Stimulated activated CD8-positive, alpha-beta memory T cell treated with anti-CD3 and anti-CD28 coated beads, Interleukin-7, amount 100 ng/mL, for 24 hours (primary cell): Measurements from ENCODE around the gene MAGI2.

Experiments used
- DNase-seq: peaks from one replicate; pipeline ENCODE4 v3.0.0-alpha.2; 2020; ENCODE audit warnings: low read depth

Gene MAGI2

DNA sequence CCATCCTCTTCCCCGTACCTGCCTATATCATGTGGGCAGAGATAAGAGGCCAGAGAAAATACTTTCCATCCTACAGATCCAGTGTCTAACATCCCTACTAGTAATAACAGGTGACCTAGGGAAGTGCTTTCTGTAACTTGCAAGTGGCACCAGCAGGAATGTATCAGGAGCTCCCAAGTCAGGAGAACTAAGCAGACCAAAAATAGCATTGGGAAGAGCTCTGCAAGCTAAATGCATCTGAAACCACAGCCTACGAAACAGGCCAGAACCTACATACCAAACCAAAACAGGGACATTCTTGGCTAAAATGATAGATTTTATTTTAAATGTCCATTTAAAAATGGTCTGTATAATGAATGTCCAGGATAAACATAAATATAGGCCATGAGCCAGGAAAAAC is 974.1 kb downstream of the MAGI2 start:
- no peak for DNase-seq

DNA sequence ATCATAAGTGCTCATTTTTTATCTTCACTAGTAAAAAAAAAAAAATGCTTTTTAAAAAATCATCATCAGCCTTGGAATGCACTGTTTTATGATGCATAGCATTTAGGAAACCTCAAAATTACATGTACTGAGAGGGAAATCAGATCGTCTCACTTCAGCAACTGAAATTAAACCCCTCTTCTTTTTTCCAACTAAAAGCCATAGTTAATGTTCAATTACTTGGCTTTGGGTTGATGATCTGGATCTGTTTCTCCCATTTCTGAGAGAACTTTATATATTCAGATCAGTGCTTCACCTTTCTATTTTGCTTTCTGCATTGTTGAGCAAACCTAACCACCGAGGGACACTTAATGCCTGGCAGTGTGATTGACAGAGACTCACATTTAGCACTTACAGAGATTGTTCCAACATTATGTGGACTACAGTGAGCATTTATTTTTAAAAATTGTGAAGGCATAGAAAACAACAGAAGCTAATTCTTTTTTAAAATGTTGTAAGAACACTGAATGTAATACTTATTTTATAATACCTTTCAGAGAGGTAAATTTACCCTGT is 976.5 kb downstream of the MAGI2 start:
- DNase-seq: no peak

DNA sequence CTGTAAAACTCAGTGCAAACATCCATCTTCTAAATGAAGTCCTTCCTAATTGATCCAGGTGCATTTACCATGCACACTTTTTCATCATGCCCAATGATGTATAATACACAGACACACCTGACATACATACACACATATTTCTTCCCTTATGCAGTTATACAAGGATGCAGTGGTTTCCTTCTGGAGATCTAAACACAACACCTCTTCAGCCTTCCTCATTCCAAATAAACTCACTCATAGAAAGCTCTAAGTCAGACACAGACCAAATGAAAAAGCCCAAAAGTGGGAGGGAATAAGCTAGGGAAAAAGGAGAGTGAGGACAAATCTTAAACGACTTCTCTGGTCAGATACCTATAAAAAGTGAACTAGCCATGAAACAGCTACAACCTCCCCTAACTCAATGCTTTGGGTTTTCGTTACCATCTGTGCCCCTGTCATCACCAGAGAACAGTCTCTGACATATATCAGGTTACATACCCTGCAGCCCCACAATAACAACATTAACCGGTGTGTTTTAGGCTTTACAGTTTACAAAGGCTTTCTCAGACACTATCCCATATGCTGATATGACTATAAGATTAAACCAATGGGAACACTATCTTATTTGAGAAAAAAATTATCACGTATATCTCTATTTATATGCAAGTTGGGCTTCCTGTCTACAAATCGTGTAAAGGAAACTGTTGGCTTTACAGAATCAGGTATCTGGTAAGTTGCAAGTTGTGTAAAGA is 979.7 kb downstream of the MAGI2 start:
- no peak for DNase-seq

DNA sequence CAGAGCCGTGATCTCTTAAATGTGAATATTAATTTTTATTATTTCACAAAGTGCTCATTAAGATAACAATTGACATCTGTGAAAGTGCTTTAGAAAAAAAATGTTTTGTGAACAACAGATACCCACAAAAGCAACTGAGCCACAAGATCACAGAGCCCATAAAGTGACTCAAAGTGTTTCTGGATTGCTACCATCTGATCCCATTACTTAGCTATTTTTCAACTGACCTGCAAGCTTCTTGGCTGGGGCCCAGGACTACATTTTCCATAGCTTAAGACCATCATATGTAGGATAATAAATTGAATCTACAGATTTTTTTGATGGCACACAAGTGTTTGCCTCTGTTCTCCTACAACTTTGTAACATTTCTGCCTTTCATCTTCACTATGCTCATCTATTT is 980.4 kb downstream of the MAGI2 start:
- no peak for DNase-seq

DNA sequence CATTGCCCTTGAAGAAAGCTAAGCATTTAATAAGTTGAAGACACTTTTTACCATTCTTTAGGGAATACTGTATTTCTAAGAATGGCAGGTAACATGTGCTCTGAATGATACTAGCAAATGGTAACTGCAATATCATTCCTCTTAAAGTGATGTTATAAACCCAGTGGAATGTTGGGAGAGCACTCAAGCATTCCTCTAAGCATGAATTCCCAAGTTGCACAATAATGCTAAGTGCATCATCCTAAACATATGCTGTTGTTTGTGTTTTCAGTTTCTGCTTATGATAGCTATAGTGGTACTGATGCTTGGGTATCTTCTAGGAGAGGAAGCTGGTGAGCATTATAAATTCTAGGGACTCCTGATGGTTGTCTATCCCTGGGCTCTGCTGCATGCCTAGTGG is 980.9 kb downstream of the MAGI2 start:
- no peak for DNase-seq

DNA sequence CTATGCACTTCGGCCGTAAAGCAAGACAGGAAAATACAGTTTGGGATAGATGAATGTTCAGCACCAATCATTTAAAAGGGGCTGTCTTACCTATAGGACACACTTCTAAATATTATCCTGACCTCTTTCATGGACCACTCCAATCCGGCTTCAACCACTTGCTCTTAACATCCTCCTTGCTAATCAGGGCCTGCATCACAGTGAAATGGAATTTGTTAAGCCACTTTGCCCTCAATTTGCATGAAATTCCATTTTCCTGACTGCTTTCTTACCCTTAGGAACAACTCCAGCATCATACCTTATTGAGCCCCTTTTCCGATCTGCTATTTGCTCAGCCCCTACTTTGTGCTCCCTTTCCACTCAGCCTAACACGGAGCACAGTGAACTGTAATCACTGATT is 987.6 kb downstream of the MAGI2 start:
- DNase-seq: no peak

DNA sequence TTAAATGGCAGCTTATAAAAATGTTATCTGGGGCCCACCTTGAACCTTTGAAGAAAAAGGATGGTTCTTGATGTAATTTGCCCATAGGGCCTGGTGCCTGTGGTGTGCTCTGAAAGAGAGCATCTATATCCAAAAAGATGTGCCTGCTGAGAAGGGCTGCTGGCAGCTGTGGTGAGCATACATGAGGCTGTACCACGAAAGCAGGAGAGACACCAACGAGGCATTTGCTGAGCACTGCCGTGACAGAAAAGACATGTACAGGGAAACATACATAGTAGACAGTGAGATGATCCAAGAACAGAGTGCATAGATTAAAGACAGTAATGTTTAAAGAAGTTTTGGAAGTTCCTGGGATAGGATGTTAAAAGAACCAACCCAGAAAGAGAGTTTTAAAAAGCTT is 990.4 kb downstream of the MAGI2 start:
- no peak for DNase-seq

DNA sequence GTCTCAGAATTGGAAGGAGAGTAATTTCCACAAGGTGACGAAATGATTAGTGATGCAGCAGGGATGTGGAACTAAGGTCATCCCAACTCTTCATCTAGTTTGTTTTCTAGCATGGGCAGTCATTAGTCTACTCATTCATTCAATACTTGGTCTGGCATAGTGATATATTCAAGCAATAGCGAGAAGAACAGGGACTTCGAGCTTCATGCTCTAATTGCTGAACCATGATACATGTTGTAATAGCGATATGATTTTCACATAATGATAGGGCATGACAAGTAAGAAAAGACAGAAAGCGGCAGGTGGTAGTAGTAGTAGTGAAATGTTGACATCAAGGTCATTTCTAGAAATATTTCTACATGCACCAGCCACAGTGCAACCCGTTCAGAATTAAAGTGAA is 1002.8 kb downstream of the MAGI2 start:
- DNase-seq: no peak

DNA sequence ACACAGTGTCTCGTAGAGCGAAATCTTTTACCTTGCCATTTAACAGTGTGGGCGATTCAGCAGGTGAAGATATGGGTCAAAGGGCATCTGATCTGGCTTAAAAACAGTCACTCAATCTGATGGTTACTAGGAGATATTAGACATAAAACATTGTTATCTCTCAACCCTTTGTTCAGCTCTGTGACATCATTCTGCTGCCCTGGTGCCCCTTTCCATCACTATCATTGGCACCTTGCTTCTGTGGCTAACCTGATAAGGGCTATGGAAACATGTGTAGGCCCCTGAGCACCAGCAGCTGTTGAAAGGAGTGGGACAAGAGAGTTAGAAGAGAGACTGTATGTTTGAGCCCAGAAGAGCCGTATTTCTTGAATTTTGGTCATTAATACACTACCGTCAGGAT is 1004.6 kb downstream of the MAGI2 start:
- DNase-seq: no peak

DNA sequence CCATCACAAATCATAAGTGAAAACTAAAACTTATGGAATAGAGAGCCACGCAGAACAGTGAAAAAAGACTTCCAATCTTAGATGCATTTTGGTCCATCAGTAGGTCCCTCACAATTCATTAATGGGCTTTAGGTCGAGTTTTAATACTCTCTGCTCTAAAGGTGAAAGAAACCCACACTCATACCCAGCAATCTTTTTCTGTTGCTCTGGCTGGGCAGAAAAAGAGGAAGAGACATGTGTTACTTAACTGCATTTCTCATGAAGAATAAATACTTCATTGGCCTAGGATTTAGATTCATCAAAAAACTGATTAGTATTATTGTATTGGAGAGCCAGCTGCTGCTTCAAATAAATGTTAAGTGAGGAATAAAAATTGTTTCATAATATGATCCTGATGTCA is 1009.2 kb downstream of the MAGI2 start:
- DNase-seq: no peak

DNA sequence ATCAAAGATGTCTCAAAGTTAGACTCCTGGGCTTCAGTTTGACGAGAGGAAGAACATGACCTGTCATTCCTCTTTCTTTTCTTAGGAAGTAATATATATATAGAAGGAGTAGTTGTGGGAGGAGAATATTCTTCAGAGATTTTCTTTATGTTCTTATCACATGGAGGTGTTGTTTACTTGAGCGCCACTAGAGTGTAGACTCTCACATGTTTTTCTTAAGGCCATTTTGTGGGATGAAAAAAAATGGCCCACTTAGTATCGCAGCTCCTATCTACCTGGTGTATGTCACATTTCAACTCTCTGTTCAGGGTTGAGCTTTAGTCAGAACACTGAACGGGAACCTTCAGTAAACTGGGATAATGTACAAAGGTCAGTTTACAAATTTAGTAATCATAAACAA is 1009.7 kb downstream of the MAGI2 start:
- no peak for DNase-seq

DNA sequence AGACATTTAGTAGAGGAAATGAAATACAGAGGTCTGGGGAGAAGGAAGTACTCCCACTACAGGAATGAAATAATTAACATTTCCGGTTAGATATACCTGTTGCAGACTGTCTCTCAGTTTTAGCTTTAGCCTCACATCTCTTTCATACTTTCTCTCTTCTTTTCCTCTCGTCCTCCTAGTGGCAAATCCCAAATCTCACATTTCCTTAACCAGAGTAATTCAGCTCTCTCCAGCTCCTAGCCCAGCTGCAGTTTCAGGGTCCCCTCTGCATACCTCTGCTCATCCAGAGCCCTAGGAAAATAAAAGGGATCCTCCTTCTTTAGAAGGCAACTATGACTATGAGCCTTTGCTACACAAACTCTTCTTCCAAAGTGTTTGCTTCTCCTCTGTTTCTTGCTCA is 1011.7 kb downstream of the MAGI2 start:
- DNase-seq: no peak

DNA sequence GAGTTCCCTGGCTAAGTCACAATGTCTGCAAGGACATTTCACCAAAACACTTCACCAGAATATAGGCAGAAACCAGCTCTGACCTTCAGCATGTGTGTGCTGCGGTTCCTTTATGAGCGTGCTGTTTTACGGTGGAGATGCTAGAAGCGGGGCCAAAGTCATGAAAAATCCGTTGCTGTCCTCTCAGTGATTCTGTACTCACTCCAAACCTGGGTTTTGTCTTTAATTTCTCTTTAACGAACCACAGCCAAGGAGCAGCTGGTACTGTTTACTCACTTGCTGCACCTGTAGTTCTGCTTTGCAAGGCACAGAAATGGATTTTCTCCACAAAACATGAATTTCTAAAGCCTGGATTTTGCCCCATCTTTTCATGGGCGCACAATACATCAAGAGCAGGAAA is 1015.0 kb downstream of the MAGI2 start:
- DNase-seq: no peak

DNA sequence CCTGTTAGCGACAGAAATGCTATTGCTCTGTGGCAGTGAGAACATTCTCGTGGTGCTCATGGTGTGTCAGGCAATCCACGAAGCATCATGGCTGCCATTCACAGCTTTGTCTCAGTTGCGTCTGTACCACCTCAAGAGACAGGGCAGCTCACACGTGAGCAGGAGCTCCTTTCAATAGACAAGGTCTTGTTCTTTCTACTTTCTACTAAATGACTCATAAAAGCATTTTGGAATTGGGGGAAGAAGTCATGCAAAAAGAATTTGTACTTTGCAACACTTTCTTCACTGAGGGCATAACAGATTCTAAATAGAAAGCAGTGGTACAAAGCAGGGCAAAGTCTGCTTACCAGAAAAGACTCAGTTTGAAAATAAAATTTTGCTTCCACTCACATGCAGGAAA is 1016.3 kb downstream of the MAGI2 start:
- DNase-seq: no peak

DNA sequence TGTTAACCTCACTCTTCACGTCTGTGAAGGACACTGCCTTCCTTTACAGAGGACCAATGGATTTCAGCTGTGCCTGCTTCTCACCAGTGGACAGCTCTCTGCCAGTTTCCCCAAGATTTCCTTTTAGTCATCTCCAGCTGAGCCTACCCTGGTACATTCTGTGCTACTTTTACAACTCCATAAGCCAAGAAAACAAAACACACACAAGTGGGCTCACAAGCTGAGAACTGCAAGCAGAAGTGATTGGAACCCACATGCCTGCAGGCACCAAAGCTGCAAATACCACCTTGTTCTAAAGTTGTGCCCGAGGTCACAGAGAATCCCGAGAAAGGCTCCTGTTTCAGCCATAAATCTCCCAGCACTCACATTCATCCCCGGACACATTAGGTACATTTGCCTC is 1018.1 kb downstream of the MAGI2 start:
- DNase-seq: no peak

DNA sequence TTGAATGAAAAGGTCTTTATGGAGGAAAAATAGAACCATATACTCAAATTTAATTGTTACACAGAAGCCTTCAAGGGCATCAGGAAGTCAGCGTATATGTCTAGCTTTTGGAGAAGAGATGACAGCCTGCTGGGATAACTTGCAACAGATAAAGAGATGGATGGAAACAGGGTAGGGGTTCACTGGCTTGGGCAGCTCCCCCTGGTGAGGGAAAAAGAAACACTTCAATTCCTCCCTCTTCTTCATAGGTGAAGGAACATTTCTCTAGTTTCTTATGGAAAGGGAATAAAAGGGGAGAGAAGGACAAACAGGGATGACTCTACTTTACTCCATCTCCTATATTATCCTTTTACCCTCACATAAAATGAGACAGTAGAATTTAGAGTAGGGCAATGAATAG is 1019.2 kb downstream of the MAGI2 start:
- DNase-seq: no peak

DNA sequence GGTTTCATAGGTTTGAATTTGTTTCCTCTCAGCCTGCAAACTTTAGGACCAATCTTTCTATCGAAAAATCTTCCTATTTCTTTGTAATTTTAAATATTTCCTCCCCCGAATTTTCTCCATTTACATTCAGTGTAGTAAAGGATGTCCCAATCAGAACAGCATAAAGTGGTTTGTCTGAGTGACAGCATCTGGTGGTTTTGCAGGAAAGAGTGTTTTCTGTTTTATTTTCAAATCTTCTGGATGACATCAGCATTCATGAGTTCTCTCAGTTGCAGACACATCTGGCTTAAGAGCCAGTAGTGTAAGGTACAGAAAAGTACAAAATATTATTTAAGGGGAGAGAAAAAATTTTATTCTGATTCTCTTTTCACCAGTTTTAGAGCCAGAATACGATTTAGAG is 1020.0 kb downstream of the MAGI2 start:
- no peak for DNase-seq

DNA sequence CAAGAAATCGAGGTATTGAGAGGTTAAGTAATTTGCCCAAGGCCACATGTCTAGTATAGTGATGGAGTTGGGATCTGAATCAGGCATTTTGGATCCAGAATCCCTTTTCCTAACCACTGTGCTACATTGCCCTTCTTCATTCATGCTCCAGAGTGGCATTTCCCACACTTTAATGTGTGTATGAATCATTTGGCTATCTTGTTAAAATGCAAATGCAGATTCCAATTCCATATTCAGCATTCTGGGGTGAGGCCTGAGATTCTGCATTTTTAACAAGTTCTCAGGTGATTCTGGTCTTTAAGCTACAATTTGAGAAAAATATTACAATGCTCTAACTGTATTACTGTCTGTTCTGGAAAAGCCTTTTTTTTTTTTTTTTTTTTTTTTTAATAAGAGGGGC is 1023.6 kb downstream of the MAGI2 start:
- no peak for DNase-seq

DNA sequence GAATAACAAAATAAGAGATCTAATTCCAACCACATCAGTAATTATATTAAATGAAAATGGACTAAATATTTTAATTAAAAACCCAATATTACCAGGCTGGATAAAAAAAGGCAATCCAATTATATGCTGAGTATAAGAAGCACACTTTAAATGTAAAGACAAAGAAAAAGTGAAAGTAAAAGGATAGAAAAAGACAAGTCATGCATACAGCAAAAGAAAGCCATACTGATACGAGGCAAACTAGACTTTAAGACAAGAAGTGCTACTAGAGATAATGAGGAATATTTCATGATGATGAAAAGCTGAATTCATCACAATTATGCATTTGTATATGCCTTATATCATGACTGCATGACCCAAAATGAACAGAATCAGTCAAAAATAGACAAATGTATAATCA is 1026.3 kb downstream of the MAGI2 start:
- DNase-seq: no peak

DNA sequence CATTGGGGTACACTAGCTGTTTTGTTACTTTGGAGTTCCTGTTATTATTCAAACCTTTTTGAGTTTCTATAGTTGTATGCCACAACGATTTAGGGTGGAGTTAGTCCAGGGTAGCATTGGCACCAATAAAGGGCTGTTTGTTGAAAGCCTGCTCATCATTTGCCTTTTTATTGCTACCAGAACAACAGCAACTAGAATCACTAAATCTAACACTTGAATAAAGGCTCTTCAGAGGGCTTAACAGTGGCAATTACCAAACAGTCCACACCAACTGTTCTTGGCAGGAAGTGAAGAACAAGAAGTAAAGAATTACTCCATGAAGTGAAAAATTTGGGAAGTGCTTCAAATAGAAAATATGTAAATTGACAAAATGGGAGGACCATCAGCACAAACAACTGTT is 1033.5 kb downstream of the MAGI2 start:
- no peak for DNase-seq

DNA sequence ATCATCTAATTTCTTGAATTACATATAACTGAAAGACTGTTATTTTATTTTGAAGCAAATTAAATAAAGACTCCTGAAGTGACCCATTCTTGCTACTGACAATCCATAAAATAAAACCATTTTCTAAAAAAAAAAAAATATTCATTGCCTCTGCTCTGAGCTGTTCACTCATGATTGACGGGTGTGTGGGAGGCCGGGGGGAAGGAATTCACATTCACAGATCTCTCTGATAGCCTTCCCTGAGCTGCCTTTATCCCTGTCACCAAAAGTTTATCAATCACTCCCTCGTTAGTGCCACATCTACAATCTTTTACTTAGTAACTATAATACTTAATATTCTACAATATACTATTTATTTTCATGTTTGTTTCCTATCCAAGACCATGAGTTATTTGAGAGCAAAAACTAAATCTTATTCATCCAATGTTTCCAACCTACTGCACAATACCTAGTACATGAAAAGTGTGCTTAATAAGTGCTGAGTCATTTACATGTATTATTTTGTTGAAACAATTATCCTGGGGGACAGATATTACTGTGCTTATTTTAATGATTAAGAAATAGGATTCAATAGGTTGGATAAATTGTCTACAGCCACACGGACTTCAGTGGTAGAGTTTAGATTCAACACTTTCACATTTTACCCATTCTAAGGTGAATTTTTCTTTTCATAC is 1036.2 kb downstream of the MAGI2 start:
- DNase-seq: no peak

DNA sequence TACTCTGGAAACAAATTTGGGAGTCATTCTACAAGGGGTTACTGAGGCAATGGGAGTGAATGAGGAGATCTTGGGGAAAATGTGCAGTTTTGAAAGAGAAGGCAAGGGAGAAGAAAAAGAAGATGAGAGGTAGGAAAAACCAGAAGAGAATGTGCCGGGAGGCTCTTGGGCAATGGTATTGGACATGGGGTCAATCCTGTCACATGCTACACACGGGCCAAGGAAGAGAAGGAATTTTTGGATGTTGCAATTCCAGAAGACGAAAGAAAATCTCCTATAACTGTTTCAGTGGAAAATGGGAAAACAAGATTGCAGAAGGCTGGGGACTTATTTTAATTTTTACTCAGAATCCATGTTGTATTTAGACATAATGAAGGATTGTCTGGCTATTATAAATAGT is 1039.9 kb downstream of the MAGI2 start:
- DNase-seq: no peak

DNA sequence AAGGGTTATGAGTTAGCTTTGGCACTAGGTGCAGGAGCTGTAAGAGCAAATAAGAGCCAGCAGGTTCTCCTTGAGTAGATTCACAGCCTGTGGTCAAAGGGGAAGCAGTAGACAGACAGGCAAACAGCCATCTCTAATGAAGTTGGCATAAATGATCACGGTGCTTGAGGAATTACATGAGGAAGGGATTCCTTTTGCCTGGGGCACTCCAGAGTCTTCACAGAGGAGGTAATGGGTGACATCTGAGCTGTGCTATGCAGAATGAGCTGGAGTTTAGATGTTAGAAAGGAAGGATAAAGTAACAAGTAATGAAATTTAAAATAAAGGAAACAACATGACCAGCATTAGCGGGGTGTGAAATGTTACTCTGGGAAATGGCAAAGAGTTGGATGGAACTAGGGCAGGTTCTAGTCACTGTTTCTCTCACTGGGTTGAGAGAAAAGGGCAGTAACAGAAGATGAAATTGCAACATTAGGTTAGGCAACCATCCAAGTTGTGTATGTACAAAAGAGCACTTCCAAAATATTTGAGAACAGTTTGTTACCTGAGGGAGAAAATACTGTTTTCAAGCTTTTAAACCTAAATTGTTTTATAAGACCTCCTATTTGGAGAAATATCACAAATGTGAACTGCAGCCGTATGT is 1041.1 kb downstream of the MAGI2 start:
- no peak for DNase-seq
